GM20000 (cell line): ENCODE data around the gene MOSPD2.

Experiments
- DNase-seq: peaks from one replicate; pipeline ENCODE4 v3.0.0; 2012; ENCODE audit warnings: low spot score
- CTCF ChIP-seq: IDR thresholded peaks from 2 replicates; pipeline ENCODE4 v1.5.1; 2012; ENCODE audit warnings: mild to moderate bottlenecking, control low read depth; ENCODE audit errors: extremely low read depth, missing control alignments

Gene MOSPD2

GRCh38 chrX:14843666-14844065 lies 29.6 kb upstream of the MOSPD2 start:
- TF ChIP-seq CTCF = no peak
- DNase-seq = no peak

GRCh38 chrX:14851526-14851925 lies 21.7 kb upstream of the MOSPD2 start:
- DNase-seq = no peak
- TF ChIP-seq CTCF = no peak

GRCh38 chrX:14864631-14865030 lies 8.6 kb upstream of the MOSPD2 start:
- no peak for TF ChIP-seq CTCF
- DNase-seq = no peak

GRCh38 chrX:14865201-14865600 lies 8.0 kb upstream of the MOSPD2 start:
- TF ChIP-seq CTCF = no peak
- DNase-seq = no peak

GRCh38 chrX:14871767-14872166 lies 1.5 kb upstream of the MOSPD2 start:
- no peak for TF ChIP-seq CTCF
- DNase-seq = no peak

GRCh38 chrX:14872355-14872754 lies 866 bp upstream of the MOSPD2 start:
- DNase-seq = no peak
- no peak for TF ChIP-seq CTCF

- no peak for DNase-seq
Measured at GRCh38 chrX:14873676-14874049, 442 bp downstream of the MOSPD2 start.

More at GRCh38 chrX:14873676-14874049, 442 bp downstream of the MOSPD2 start:
- no peak for TF ChIP-seq CTCF
